ENCODE results near the gene WRAP73.
"Not testable (repeated sequence)": the region's sequence is repeated elsewhere in the genome, so short reads cannot be mapped to it uniquely, and the experiment has no call there.

Gene WRAP73

DNA sequence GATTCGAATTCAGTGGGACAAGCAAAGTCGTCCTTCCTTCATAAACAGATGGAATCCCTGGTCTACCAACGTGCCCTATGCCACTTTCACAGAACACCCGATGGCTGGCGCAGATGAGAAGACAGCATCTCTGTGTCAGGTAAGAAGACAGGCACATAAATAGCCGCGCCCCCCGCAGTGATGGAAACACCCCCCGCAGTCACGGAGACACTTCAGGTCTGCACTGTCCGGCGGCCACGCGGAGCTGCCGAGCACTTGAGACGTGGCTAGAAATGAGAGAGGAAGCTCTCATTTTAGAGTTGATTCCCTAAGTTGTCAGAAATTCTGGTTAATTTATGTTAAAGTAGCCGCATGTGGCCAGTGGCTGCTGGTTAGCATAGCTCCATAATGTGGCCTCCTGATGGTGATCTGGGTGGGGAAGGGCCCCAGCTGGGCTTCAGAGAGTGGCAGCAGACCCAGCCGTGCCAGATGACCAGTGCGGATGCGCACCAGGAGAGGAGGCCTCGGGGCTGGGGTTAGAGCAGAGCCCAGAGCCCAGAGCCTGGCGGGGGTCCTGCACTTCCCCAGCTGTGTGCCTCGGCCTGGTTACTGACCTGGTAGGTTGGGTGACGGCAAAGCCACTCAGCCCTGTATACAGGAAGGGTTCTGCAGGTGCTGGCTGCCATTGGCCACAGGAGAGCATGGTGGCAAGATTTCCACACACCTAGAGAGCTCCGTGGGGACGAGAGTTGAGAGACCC is 22.2 kb downstream of the WRAP73 start:
- Mint-ChIP-seq H3K27me3 (peaks cover 22% of the 10 kb centered on the region), H3K4me3 (no peak overlapping the region), H3K27ac (no peak overlapping the region), H3K9me3 (no peaks in the 10 kb centered on the region), H3K36me3 (peaks cover 7% of the 10 kb centered on the region), H3K4me1 (peaks cover 33% of the 10 kb centered on the region)
- CTCF ChIA-PET = interaction anchor here (1.6 kb wide), 1 partner anchor 8 kb away, joined by 7 read pairs; no protein-coding TSS in a partner anchor
- no peak for DNase-seq

DNA sequence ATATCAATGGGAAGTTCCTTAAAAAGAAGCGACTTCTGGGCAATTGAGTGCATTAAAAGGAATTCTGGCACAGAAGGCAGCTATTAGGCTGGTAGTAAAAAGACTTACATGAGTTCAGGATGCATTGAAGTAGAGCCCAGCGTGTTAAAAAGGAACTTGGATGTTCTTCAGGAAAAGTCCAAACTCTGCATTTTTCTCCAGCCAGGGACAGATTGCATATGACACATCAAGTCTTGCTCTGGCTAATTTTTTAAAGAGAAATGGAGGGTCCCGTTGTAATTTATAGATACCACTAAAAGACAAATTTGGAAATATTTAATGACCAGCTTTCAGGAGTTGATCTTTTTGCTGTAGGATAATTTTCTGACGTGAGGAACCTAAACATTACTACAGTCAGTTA is 23.9 kb downstream of the WRAP73 start:
- Mint-ChIP-seq H3K4me1 (peaks cover 36% of the 10 kb centered on the region), H3K27me3 (peaks cover 26% of the 10 kb centered on the region), H3K4me3 (peak overlapping the region; percentile 81), H3K27ac (peak overlapping the region; percentile 52), H3K36me3 (peaks cover 7% of the 10 kb centered on the region), H3K9me3 (no peaks in the 10 kb centered on the region)
- CTCF ChIA-PET = no interaction called here
- no peak for DNase-seq

DNA sequence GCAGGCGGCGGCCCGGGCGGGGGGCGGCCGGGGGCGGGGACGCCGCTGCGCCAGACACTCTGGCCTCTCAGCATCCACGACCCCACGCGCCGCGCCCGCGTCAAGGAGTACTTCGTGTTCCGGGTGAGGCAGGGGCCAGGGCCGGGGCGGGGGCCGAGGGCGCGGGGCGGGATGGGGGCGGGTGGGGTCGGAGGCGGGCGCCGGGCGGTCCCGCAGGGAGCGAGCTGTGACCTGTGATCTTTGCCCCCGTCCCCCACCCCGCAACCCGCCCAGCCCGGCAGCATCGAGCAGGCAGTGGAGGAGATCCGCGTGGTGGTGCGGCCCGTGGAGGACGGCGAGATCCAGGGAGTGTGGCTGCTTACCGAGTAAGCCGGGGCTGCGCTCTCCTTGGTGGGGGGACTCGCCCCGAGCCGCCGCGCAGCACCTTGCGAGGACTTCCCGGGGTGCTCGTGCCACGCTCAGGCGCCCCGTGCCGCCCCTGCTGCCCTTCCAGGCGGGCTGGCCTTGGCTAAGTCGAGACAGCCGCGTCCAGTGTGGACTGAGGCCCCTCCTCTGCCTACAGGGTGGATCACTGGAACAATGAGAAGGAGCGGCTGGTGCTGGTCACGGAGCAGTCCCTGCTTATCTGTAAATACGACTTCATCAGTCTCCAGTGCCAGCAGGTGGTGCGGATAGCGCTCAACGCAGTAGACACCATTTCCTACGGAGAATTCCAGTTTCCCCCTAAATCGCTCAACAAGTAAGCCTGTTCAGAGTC is 24.6 kb downstream of the WRAP73 start:
- no peak for DNase-seq
- CTCF ChIA-PET = no interaction called here
- peaks cover 7% of the 10 kb centered on the region for H3K36me3 Mint-ChIP-seq
- H3K27me3 Mint-ChIP-seq = peaks cover 26% of the 10 kb centered on the region
- peak overlapping the region; percentile 81 for H3K4me3 Mint-ChIP-seq
- peak overlapping the region; percentile 89 for H3K27ac Mint-ChIP-seq
- H3K4me1 Mint-ChIP-seq = peaks cover 35% of the 10 kb centered on the region
- H3K9me3 Mint-ChIP-seq = no peaks in the 10 kb centered on the region

- Mint-ChIP-seq H3K36me3 (peaks cover 7% of the 10 kb centered on the region), H3K27me3 (peaks cover 29% of the 10 kb centered on the region), H3K4me3 (peak within 1 kb of the TSS; percentile 81), H3K9me3 (no peaks in the 10 kb centered on the region), H3K4me1 (peaks cover 31% of the 10 kb centered on the region), H3K27ac (peak within 1 kb of the TSS; percentile 89)
- DNase-seq = peak; percentile 98
- CTCF ChIA-PET = interaction anchor here (1.3 to 1.9 kb wide), 2 partner anchors 10 to 171 kb away, joined by 3 to 9 read pairs; no protein-coding TSS in a partner anchor
Measured at GRCh38 chr1:3624200-3625136, 25.4 kb downstream of the WRAP73 start, which contains the start of gene TPRG1L. Gene TPRG1L, plus strand, starts transcription at chr1:3625015. Its CDS starts 58 bp downstream, at chr1:3625073.

DNA sequence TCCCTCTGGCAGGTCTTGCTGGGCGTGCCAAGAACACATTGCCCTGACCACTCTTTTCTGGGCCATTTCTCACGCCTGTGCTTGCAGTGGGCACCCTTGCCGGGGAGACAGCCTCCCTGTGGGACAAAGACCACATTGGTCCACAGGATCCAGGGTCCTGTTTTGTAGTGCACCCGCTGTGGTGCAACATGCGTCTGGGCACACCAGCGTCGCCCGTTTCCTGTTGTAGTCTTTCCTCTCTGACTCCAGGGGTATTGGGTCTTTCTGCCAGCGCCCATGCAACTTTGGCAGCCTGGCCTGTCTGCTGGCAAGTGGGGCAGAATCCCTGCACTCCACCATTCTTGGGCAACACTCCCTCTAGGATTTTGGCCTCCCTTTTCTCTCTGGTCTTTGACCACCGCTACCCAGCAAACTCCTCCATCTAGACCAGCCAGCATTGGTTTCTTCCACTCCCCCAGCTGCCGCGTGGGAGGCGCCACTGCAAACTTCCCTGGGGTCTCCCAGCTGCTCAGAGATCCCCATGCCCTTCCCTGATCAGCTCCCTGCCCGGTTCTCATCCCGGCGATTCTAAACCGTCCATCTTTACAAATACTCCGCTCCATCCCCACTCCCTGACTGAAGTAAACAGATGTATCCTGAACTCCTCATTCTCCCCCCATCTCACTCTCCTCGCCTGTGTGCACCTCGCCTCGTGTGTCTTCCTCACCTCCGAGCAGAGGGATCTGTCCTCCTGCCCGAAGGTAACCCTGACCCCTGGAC is 26.3 kb downstream of the WRAP73 start:
- Mint-ChIP-seq H3K4me1 (peaks cover 31% of the 10 kb centered on the region), H3K27ac (peak overlapping the region; percentile 89), H3K36me3 (peaks cover 2% of the 10 kb centered on the region), H3K27me3 (peaks cover 33% of the 10 kb centered on the region), H3K9me3 (no peaks in the 10 kb centered on the region), H3K4me3 (peak overlapping the region; percentile 81)
- CTCF ChIA-PET = interaction anchor here (0.8 to 3.7 kb wide), 4 partner anchors 9 to 170 kb away, joined by 3 to 12 read pairs (median 6); no protein-coding TSS in a partner anchor
- DNase-seq = peak; percentile 37

DNA sequence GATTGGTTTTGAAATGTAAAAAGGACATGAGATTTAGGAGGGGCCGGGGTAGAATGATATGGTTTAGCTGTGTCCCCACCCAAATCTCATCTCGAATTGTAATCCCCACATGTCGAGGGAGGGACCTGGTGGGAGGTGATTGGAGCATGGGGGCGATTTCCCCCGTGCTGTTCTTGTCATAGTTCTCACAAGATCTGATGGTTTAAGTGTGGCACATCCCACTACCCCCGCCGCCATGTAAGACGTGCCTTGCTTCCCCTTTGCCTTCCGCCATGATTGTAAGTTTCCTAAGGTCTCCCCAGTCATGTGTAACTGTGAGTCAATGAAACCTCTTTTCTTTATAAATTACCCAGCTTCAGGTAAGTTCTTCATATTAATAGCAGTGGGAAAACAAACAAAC is 27.8 kb downstream of the WRAP73 start:
- not testable (repeated sequence) for H3K9me3 Mint-ChIP-seq, H3K4me3 Mint-ChIP-seq, DNase-seq, H3K27ac Mint-ChIP-seq, H3K36me3 Mint-ChIP-seq
- peaks cover 31% of the 10 kb centered on the region for H3K4me1 Mint-ChIP-seq
- peaks cover 33% of the 10 kb centered on the region for H3K27me3 Mint-ChIP-seq
- CTCF ChIA-PET = interaction anchor here (0.6 to 4.2 kb wide), 7 partner anchors 14 to 169 kb away, joined by 3 to 38 read pairs (median 6); partner anchors contain the start of gene ARHGEF16

DNA sequence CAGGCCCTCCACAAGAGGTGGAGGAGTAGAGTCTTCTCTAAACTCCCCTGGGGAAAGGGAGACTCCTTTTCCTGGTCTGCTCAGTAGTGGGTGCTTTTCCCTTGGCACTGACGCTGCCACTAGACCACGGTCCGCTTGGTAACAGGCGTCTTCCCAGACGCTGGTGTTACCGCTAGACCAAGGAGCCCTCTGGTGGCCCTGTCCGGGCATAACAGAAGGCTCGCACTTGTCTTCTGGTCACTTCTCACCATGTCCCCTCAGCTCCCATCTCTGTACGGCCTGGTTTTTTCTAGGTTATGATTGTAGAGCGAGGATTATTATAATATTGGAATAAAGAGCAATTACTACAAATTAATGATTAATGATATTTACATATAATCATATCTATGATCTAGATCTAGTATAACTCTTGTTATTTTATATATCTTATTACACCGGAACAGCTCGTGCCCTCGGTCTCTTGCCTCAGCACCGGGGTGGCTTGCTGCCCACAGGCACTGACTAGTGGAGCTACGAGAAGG is 28.7 kb downstream of the WRAP73 start:
- not testable (repeated sequence) for H3K36me3 Mint-ChIP-seq, H3K4me3 Mint-ChIP-seq, H3K27ac Mint-ChIP-seq, H3K9me3 Mint-ChIP-seq
- peak; percentile 37 for DNase-seq
- Mint-ChIP-seq H3K27me3 (peaks cover 33% of the 10 kb centered on the region), H3K4me1 (peaks cover 30% of the 10 kb centered on the region)
- CTCF ChIA-PET = interaction anchor here (0.6 to 4.2 kb wide), 11 partner anchors 13 to 168 kb away, joined by 3 to 38 read pairs (median 8); partner anchors contain the start of gene ARHGEF16

DNA sequence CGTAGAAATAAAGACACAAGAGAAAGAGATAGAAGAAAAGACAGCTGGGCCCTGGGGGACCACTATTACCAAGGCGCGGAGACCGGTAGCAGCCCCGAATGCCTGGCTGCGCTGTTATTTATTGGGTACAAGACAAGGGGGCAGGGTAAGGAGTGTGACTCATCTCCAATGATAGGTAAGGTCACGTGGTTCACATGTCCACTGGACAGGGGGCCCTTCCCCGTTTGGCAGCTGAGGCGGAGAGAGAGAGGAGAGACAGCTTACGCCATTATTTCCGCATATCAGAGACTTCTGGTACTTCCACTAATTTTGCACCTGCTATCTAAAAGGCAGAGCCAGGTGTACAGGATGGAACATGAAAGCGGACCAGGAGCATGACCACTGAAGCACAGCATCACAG is 29.2 kb downstream of the WRAP73 start:
- Mint-ChIP-seq H3K27me3 (peaks cover 33% of the 10 kb centered on the region), H3K9me3 (no peaks in the 10 kb centered on the region), H3K27ac (no peak overlapping the region), H3K4me1 (peaks cover 25% of the 10 kb centered on the region), H3K36me3 (no peaks in the 10 kb centered on the region), H3K4me3 (no peak overlapping the region)
- CTCF ChIA-PET = interaction anchor here (0.8 to 4.2 kb wide), 14 partner anchors 8 to 168 kb away, joined by 3 to 38 read pairs (median 6); partner anchors contain the start of gene ARHGEF16
- no peak for DNase-seq

- H3K27me3 Mint-ChIP-seq = peaks cover 38% of the 10 kb centered on the region
- H3K36me3 Mint-ChIP-seq = no peaks in the 10 kb centered on the region
- H3K4me1 Mint-ChIP-seq = peaks cover 17% of the 10 kb centered on the region
- peak; percentile 83 for DNase-seq
- no peaks in the 10 kb centered on the region for H3K9me3 Mint-ChIP-seq
- no peak overlapping the region for H3K4me3 Mint-ChIP-seq
- CTCF ChIA-PET = interaction anchor here (0.6 to 4.2 kb wide), 20 partner anchors 9 to 166 kb away, joined by 3 to 38 read pairs (median 4); partner anchors contain the start of gene TP73
- H3K27ac Mint-ChIP-seq = no peak overlapping the region
Measured at GRCh38 chr1:3618881-3619671, 30.8 kb downstream of the WRAP73 start.

DNA sequence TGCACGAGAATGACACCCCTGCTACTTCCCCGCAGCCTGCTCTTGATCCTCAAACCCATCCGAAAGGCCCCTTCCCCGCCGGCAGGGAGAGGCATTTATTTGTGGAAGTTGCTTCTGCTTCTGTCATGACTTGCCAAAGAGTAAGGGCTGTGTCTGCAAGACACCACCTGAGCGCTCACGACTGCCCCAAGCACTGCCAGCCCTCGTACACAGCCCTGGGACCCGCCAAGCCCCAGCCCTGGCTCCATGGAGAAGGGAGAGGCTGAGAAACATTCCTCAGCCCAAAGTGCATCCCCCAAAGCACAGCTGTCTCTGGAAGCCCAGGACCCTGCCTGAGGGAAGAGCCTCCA is 31.4 kb downstream of the WRAP73 start:
- CTCF ChIA-PET = interaction anchor here (0.6 to 4.2 kb wide), 15 partner anchors 8 to 166 kb away, joined by 3 to 38 read pairs (median 4); partner anchors contain the start of gene TP73
- Mint-ChIP-seq H3K36me3 (no peaks in the 10 kb centered on the region), H3K27me3 (peaks cover 38% of the 10 kb centered on the region), H3K4me1 (peaks cover 11% of the 10 kb centered on the region), H3K9me3 (no peaks in the 10 kb centered on the region), H3K4me3 (no peak overlapping the region), H3K27ac (no peak overlapping the region)
- DNase-seq = no peak

- H3K27ac Mint-ChIP-seq = no peak overlapping the region
- no peak overlapping the region for H3K4me3 Mint-ChIP-seq
- no peaks in the 10 kb centered on the region for H3K9me3 Mint-ChIP-seq
- no peaks in the 10 kb centered on the region for H3K36me3 Mint-ChIP-seq
- no peak for DNase-seq
- peaks cover 5% of the 10 kb centered on the region for H3K4me1 Mint-ChIP-seq
- CTCF ChIA-PET = interaction anchor here (0.9 to 1.4 kb wide), 3 partner anchors 11 to 130 kb away, joined by 3 to 8 read pairs (median 3); no protein-coding TSS in a partner anchor
- peaks cover 38% of the 10 kb centered on the region for H3K27me3 Mint-ChIP-seq
Measured at GRCh38 chr1:3617806-3618345, 32.0 kb downstream of the WRAP73 start.

- Mint-ChIP-seq H3K27me3 (peaks cover 42% of the 10 kb centered on the region), H3K4me1 (peaks cover 1% of the 10 kb centered on the region), H3K9me3 (no peaks in the 10 kb centered on the region), H3K4me3 (no peak overlapping the region), H3K36me3 (no peaks in the 10 kb centered on the region), H3K27ac (no peak overlapping the region)
- CTCF ChIA-PET = interaction anchor here (0.6 to 1.2 kb wide), 3 partner anchors 12 to 105 kb away, joined by 3 to 5 read pairs (median 3); no protein-coding TSS in a partner anchor
- no peak for DNase-seq
Measured at GRCh38 chr1:3616861-3617260, 33.0 kb downstream of the WRAP73 start.

Measured in activated naive CD4-positive, alpha-beta T cell treated with anti-CD3 and anti-CD28 coated beads, Interleukin-2, amount 10 ng/mL, durations not matched to agents 7 days and 5 days (primary cell).